GM12878 (cell line): Measurements from ENCODE around the gene ARAP1. TPM values are rescaled to one million over a fixed set of nuclear protein-coding genes. Genes with fewer than 3 reads are reported as not detected.

Experiments
- CHD1 ChIP-seq: IDR thresholded peaks from 2 replicates; pipeline ENCODE4 v1.6.1; 2012; ENCODE audit warnings: low read depth, low read length, improper control_type of control experiment
- CHD4 ChIP-seq: fragments of 200-600 bp; sonication (generic); IDR thresholded peaks from 2 replicates; pipeline ENCODE4 v1.6.1; 2016; ENCODE audit warnings: mild to moderate bottlenecking
- KDM1A ChIP-seq: fragments of 200-600 bp; sonication (generic); IDR thresholded peaks from 2 replicates; pipeline ENCODE4 v1.6.1; 2016; ENCODE audit warnings: borderline replicate concordance
- KLF5 ChIP-seq: fragments of 450-650 bp; IDR thresholded peaks from 2 replicates; pipeline ENCODE4 v1.6.1; 2014; ENCODE audit warnings: mild to moderate bottlenecking; ENCODE audit not compliant: partially characterized antibody
- LARP7 ChIP-seq: fragments of 450-650 bp; IDR thresholded peaks from 2 replicates; pipeline ENCODE4 v1.6.1; 2017; ENCODE audit warnings: mild to moderate bottlenecking
- MEF2B ChIP-seq: fragments of 450-650 bp; IDR thresholded peaks from 2 replicates; pipeline ENCODE4 v1.6.1; 2018; ENCODE audit warnings: mild to moderate bottlenecking, moderate library complexity; ENCODE audit not compliant: partially characterized antibody, poor library complexity, severe bottlenecking
- NFYB ChIP-seq: IDR thresholded peaks from 2 replicates; pipeline ENCODE4 v1.6.1; 2011; ENCODE audit warnings: low read depth, mild to moderate bottlenecking, low read length, improper control_type of control experiment, moderate library complexity; ENCODE audit not compliant: insufficient read depth
- RBBP5 ChIP-seq: fragments of 200-600 bp; sonication (generic); conservative IDR thresholded peaks from 2 replicates; pipeline ENCODE4 v1.6.1; 2016
- TCF3 ChIP-seq: IDR thresholded peaks from 2 replicates; pipeline ENCODE4 v1.6.1; 2012; ENCODE audit warnings: low read depth, mild to moderate bottlenecking, low read length, borderline replicate concordance; ENCODE audit not compliant: insufficient read depth
- polyA plus RNA-seq, 11 experiments: library from polyadenylated mRNA; depleted of rRNA in 4 of 11; unstranded in 6 of 11; stranded (reverse) in 5 of 11; fragments of >200 nt; fragmentation: Nextera tagmentation in 4 of 11; fragmentation: Illumina TruSeq in 1 of 11; extraction: Ambion mirVana in 4 of 11; extraction: Trizol in 1 of 11; gene quantifications; 1 replicate in 1 of 11; 2 replicates in 10 of 11; pipeline versions ENCODE4 v1.2.1 to v1.2.3, GENCODE V29; 2011 to 2016; ENCODE audit warnings: inconsistent platforms in 2 of 11, missing spikeins in 2 of 11, low read depth in 1 of 11
- total RNA-seq, 4 experiments: library from RNA; depleted of rRNA in 3 of 4; stranded (reverse); fragments of >200 nt in 3 of 4; fragmentation: Illumina TruSeq in 1 of 4; extraction: Trizol in 1 of 4; gene quantifications; 2 replicates each; pipeline versions ENCODE4 v1.2.1 to v1.2.3, GENCODE V29; 2013 to 2021
- TF ChIP-seq, protein P1 (sequence below), 3 experiments: IDR thresholded peaks in 2 of 3; conservative IDR thresholded peaks in 1 of 3; 2 replicates each; pipeline ENCODE4 v1.5.1; 2011; ENCODE audit warnings: low read depth in 3 of 3, low read length in 3 of 3, mild to moderate bottlenecking in 3 of 3, control low read depth in 2 of 3, moderate library complexity in 2 of 3, inconsistent platforms in 1 of 3, mixed read lengths in 1 of 3; ENCODE audit not compliant: control insufficient read depth in 2 of 3, insufficient read depth in 1 of 3; ENCODE audit errors: extremely low read depth in 1 of 3
- TF ChIP-seq, protein P2 (sequence below): fragments of 450-650 bp; IDR thresholded peaks from 2 replicates; pipeline ENCODE4 v1.6.1; 2017; ENCODE audit warnings: antibody characterized with exemption, mild to moderate bottlenecking, moderate library complexity

The ARAP1 gene
- total and polyA plus RNA-seq, 10 of the 15 experiments (the other 5 are each of a cell fraction or from before 2014, with no cell fraction given) = 0.55 to 102 (median 51.0) TPM

DNA sequence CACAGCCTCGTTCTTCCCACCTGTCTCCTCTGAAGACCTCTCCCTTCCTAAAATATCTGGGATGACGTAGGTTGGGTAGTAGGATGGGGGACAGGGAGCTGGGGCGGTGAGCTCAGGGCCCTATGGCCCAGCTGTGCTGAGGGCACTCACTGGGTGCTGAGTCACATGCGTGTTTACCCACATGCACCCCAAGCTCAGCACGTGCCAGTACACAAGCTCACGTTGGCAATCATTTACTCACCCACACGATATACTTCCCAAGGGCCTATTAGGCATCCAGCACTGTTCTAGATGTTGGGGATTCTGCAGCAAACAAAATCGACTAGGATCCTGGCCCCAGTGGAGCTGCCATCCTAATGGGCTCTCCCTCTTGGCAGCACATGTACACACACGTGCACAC is 28.7 kb downstream of the ARAP1 start (continued):
- TF ChIP-seq, protein P1, sequence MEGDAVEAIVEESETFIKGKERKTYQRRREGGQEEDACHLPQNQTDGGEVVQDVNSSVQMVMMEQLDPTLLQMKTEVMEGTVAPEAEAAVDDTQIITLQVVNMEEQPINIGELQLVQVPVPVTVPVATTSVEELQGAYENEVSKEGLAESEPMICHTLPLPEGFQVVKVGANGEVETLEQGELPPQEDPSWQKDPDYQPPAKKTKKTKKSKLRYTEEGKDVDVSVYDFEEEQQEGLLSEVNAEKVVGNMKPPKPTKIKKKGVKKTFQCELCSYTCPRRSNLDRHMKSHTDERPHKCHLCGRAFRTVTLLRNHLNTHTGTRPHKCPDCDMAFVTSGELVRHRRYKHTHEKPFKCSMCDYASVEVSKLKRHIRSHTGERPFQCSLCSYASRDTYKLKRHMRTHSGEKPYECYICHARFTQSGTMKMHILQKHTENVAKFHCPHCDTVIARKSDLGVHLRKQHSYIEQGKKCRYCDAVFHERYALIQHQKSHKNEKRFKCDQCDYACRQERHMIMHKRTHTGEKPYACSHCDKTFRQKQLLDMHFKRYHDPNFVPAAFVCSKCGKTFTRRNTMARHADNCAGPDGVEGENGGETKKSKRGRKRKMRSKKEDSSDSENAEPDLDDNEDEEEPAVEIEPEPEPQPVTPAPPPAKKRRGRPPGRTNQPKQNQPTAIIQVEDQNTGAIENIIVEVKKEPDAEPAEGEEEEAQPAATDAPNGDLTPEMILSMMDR (IDR thresholded peaks at IDR 0.05 in 2 of 3, conservative IDR thresholded peaks at IDR 0.05 in 1 of 3; ENCODE audit: control insufficient read depth in 2 of 3, extremely low read depth in 1 of 3, insufficient read depth in 1 of 3, low read depth in 3 of 3, low read length in 3 of 3) = no peak
- TF ChIP-seq NFYB (no peak), TCF3 (no peak), LARP7 (no peak), CHD1 (no peak), KLF5 (no peak), RBBP5 (no peak), KDM1A (no peak), MEF2B (no peak), CHD4 (no peak)
- TF ChIP-seq, protein P2, sequence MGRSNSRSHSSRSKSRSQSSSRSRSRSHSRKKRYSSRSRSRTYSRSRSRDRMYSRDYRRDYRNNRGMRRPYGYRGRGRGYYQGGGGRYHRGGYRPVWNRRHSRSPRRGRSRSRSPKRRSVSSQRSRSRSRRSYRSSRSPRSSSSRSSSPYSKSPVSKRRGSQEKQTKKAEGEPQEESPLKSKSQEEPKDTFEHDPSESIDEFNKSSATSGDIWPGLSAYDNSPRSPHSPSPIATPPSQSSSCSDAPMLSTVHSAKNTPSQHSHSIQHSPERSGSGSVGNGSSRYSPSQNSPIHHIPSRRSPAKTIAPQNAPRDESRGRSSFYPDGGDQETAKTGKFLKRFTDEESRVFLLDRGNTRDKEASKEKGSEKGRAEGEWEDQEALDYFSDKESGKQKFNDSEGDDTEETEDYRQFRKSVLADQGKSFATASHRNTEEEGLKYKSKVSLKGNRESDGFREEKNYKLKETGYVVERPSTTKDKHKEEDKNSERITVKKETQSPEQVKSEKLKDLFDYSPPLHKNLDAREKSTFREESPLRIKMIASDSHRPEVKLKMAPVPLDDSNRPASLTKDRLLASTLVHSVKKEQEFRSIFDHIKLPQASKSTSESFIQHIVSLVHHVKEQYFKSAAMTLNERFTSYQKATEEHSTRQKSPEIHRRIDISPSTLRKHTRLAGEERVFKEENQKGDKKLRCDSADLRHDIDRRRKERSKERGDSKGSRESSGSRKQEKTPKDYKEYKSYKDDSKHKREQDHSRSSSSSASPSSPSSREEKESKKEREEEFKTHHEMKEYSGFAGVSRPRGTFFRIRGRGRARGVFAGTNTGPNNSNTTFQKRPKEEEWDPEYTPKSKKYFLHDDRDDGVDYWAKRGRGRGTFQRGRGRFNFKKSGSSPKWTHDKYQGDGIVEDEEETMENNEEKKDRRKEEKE = no peak
